Fibroblast of lung (primary cell): Measurements from ENCODE around the gene SLC38A3. TPM values are rescaled to one million over a fixed set of nuclear protein-coding genes. Genes with fewer than 3 reads are reported as not detected.

Experiments used
- DNase-seq, 2 donors: peaks; one replicate each; pipeline versions ENCODE4 v3.0.0 to v3.0.0-alpha.2; 2010; ENCODE audit warnings: low read depth in 2 of 2
- H2AFZ ChIP-seq: 2 replicates; pipeline ENCODE4 v1.5.1; 2012; ENCODE audit warnings: low read length, control low read depth, inconsistent platforms
- H3K27ac ChIP-seq: 2 replicates; pipeline ENCODE4 v1.5.1; 2011; ENCODE audit warnings: low read length, control low read depth; ENCODE audit not compliant: insufficient read depth
- H3K27me3 ChIP-seq: 2 replicates; pipeline ENCODE4 v1.5.1; 2011; ENCODE audit warnings: mild to moderate bottlenecking, low read length; ENCODE audit not compliant: control insufficient read depth, insufficient read depth
- H3K36me3 ChIP-seq: 2 replicates; pipeline ENCODE4 v1.5.1; 2011; ENCODE audit warnings: low read length; ENCODE audit not compliant: control insufficient read depth, insufficient read depth
- H3K4me1 ChIP-seq: 2 replicates; pipeline ENCODE4 v1.5.1; 2011; ENCODE audit warnings: low read length; ENCODE audit not compliant: control insufficient read depth, insufficient read depth; ENCODE audit errors: extremely low read depth
- H3K4me2 ChIP-seq: 2 replicates; pipeline ENCODE4 v1.5.1; 2011; ENCODE audit warnings: low read length, control low read depth; ENCODE audit not compliant: insufficient read depth; ENCODE audit errors: extremely low read depth
- H3K4me3 ChIP-seq, 4 experiments: fragments of 200-600 bp in 1 of 4; sonication (generic) in 1 of 4; replicated peaks in 1 of 4; 2 replicates each; pipeline ENCODE4 v1.5.1; 2011 to 2016; ENCODE audit warnings: low read length in 4 of 4, low read depth in 3 of 4, mild to moderate bottlenecking in 3 of 4, control low read depth in 2 of 4, inconsistent platforms in 1 of 4, mixed read lengths in 1 of 4; ENCODE audit not compliant: insufficient read depth in 1 of 4; ENCODE audit errors: control extremely low read depth in 1 of 4
- H3K79me2 ChIP-seq: 2 replicates; pipeline ENCODE4 v1.5.1; 2012; ENCODE audit warnings: mild to moderate bottlenecking, low read length, inconsistent platforms; ENCODE audit not compliant: control insufficient read depth, insufficient read depth
- H3K9ac ChIP-seq: 2 replicates; pipeline ENCODE4 v1.5.1; 2011; ENCODE audit warnings: mild to moderate bottlenecking, low read length, control low read depth; ENCODE audit not compliant: insufficient read depth
- H3K9me3 ChIP-seq: 2 replicates; pipeline ENCODE4 v1.5.1; 2012; ENCODE audit warnings: low read depth, low read length; ENCODE audit not compliant: control insufficient read depth, insufficient read depth
- H4K20me1 ChIP-seq: 2 replicates; pipeline ENCODE4 v1.5.1; 2011; ENCODE audit warnings: low read length; ENCODE audit not compliant: control insufficient read depth, insufficient read depth; ENCODE audit errors: extremely low read depth
- CTCF ChIP-seq, 2 donors: IDR thresholded peaks in 1 of 2; conservative IDR thresholded peaks in 1 of 2; 1 replicate in 1 of 2; 2 replicates in 1 of 2; pipeline ENCODE4 v1.5.1; 2011 to 2012; ENCODE audit warnings: low read length in 2 of 2, control low read depth in 1 of 2, inconsistent platforms in 1 of 2, low read depth in 1 of 2, mild to moderate bottlenecking in 1 of 2
- EZH2 ChIP-seq: IDR thresholded peaks from 2 replicates; pipeline ENCODE4 v1.5.1; 2012; ENCODE audit warnings: low read length, control low read depth, mild to moderate bottlenecking; ENCODE audit errors: missing control alignments
- polyA plus RNA-seq, 2 donors: library from polyadenylated mRNA; depleted of rRNA in 1 of 2; stranded (reverse) in 1 of 2; unstranded in 1 of 2; fragments of >200 nt; gene quantifications; 2 replicates each; pipeline ENCODE4 v1.2.1, GENCODE V29; 2011 to 2012; ENCODE audit warnings: missing spikeins in 1 of 2
- total RNA-seq: library from RNA; depleted of rRNA; stranded (reverse); fragments of >200 nt; gene quantifications from 2 replicates; pipeline ENCODE4 v1.2.1, GENCODE V29; 2014

The SLC38A3 gene
- total and polyA plus RNA-seq, 2 donors (not counting 1 experiment from before 2014, with no cell fraction given): 0.02 TPM; not detected in 1

GRCh38 chr3:50190936-50191660 lies 14.0 kb upstream of the SLC38A3 start, which contains the start of gene GNAT1:
GNAT1 (plus strand) TSS chr3:50191610; CDS start chr3:50191726, 116 bp downstream.
- H3K79me2 ChIP-seq: no peaks in the 10 kb centered on the region
- H3K27me3 ChIP-seq: peaks cover 9% of the 10 kb centered on the region
- H2AFZ ChIP-seq: no peak within 1 kb of the TSS
- H3K36me3 ChIP-seq: no peaks in the 10 kb centered on the region
- DNase-seq: no peak
- no peak within 1 kb of the TSS for H3K4me3 ChIP-seq
- TF ChIP-seq CTCF (conservative IDR thresholded peaks at IDR 0.05 in 1 of 2, IDR thresholded peaks at IDR 0.05 in 1 of 2; ENCODE audit: low read depth in 1 of 2, low read length in 2 of 2) (no peak), EZH2 (no peak)
- H3K4me2 ChIP-seq: no peak within 1 kb of the TSS
- H4K20me1 ChIP-seq: no peaks in the 10 kb centered on the region
- H3K27ac ChIP-seq: no peak within 1 kb of the TSS
- H3K9ac ChIP-seq: no peak within 1 kb of the TSS
- no peaks in the 10 kb centered on the region for H3K9me3 ChIP-seq
- H3K4me1 ChIP-seq: no peaks in the 10 kb centered on the region

GRCh38 chr3:50192124-50192523 lies 12.9 kb upstream of the SLC38A3 start:
- no peak overlapping the region for H3K4me3 ChIP-seq
- no peaks in the 10 kb centered on the region for H4K20me1 ChIP-seq
- no peaks in the 10 kb centered on the region for H3K36me3 ChIP-seq
- H2AFZ ChIP-seq: no peak overlapping the region
- H3K27me3 ChIP-seq: peaks cover 16% of the 10 kb centered on the region
- TF ChIP-seq CTCF (conservative IDR thresholded peaks at IDR 0.05 in 1 of 2, IDR thresholded peaks at IDR 0.05 in 1 of 2; ENCODE audit: low read depth in 1 of 2, low read length in 2 of 2): no peak
- no peak for TF ChIP-seq EZH2
- H3K4me1 ChIP-seq: no peaks in the 10 kb centered on the region
- no peak overlapping the region for H3K9ac ChIP-seq
- no peak overlapping the region for H3K27ac ChIP-seq
- H3K4me2 ChIP-seq: no peak overlapping the region
- no peaks in the 10 kb centered on the region for H3K79me2 ChIP-seq
- no peak for DNase-seq
- no peaks in the 10 kb centered on the region for H3K9me3 ChIP-seq

GRCh38 chr3:50192689-50193141 lies 12.4 kb upstream of the SLC38A3 start:
- Histone ChIP-seq H3K36me3 (no peaks in the 10 kb centered on the region), H4K20me1 (no peaks in the 10 kb centered on the region), H3K4me2 (no peak overlapping the region), H3K9me3 (no peaks in the 10 kb centered on the region), H3K27me3 (peaks cover 16% of the 10 kb centered on the region), H3K4me3 (no peak overlapping the region), H3K27ac (no peak overlapping the region), H3K4me1 (no peaks in the 10 kb centered on the region), H3K9ac (no peak overlapping the region), H2AFZ (no peak overlapping the region), H3K79me2 (no peaks in the 10 kb centered on the region)
- peak; percentile 26 to 55 for DNase-seq
- TF ChIP-seq CTCF (conservative IDR thresholded peaks at IDR 0.05 in 1 of 2, IDR thresholded peaks at IDR 0.05 in 1 of 2; ENCODE audit: low read depth in 1 of 2, low read length in 2 of 2): peak; percentile 93 to 97
- TF ChIP-seq EZH2: peak; percentile 45
